GM10266 (cell line): ENCODE measurements around the gene INSYN2A.

Experiments used
- DNase-seq: peaks from one replicate; pipeline ENCODE4 v3.0.0; 2012; ENCODE audit errors: extremely low spot score
- TF ChIP-seq, protein P1 (sequence below): IDR thresholded peaks from 2 replicates; pipeline ENCODE4 v1.5.1; 2012; ENCODE audit warnings: mild to moderate bottlenecking, low read depth; ENCODE audit not compliant: control insufficient read depth, insufficient read depth; ENCODE audit errors: missing control alignments

Gene INSYN2A

DNA sequence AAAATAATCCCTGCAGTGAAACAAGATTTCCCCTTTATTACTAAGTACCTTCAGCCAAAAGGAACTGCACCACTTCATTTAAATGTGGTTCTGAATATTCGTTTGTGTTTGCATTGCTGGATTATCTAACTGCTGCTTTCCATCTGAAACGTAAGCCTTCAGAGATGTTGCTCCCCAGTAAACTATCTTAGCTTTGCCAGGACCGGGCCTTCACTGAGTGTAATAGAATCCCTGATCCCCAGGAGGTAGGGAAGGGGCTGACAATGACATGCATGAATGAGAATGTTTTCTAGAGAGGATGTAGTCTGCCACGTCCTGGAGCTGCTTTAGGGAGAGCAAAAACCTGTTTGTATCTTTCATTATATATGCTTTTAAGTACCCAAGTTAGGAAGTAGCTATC is 19.5 kb upstream of the INSYN2A start:
- no peak for DNase-seq
- TF ChIP-seq, protein P1, sequence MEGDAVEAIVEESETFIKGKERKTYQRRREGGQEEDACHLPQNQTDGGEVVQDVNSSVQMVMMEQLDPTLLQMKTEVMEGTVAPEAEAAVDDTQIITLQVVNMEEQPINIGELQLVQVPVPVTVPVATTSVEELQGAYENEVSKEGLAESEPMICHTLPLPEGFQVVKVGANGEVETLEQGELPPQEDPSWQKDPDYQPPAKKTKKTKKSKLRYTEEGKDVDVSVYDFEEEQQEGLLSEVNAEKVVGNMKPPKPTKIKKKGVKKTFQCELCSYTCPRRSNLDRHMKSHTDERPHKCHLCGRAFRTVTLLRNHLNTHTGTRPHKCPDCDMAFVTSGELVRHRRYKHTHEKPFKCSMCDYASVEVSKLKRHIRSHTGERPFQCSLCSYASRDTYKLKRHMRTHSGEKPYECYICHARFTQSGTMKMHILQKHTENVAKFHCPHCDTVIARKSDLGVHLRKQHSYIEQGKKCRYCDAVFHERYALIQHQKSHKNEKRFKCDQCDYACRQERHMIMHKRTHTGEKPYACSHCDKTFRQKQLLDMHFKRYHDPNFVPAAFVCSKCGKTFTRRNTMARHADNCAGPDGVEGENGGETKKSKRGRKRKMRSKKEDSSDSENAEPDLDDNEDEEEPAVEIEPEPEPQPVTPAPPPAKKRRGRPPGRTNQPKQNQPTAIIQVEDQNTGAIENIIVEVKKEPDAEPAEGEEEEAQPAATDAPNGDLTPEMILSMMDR = no peak

DNA sequence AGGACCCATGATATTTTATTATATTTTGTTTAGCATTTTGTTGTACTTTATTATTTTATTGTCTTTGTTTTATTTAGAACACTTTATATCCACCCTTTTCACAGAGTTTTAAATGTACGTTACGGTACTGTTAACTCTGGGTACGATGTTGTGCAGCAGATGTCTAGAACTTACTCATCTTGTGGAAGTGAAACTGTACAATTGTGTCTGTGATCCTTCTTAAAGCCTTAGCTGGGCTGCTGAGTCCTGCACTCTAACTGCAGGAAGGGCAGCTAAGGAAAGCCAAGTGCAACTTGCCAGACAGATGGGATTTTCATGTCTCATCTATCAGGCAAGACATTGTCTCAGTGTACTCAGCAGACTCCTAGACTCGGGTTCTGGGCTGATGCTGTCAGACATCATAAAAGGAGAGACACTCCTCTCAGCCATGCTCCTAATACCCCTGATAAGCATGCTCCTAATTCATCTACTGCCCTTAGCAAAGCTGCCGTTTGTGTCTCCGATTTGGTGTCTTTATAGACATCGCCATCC is 14.6 kb upstream of the INSYN2A start:
- no peak for DNase-seq
- TF ChIP-seq, protein P1 = no peak

DNA sequence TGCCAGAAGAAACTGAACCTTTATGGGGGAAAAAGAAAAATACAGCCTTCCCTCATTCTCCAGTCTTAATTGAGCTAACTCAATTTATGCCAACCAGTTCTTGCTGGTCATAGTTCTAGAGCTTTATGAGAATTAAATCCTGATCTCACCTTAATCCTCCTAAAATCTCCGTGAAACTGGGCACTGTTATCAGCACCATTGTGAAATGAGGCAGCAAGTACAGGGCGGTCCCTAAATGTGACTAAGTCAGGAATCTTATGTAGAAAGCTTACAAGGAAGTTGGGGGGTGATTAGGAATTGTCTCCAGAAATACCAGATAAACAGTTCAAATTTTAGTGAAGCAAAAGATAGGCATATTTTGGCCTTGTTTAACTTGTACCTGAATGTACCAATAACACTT is 10.7 kb upstream of the INSYN2A start:
- TF ChIP-seq, protein P1 = no peak
- DNase-seq = no peak

DNA sequence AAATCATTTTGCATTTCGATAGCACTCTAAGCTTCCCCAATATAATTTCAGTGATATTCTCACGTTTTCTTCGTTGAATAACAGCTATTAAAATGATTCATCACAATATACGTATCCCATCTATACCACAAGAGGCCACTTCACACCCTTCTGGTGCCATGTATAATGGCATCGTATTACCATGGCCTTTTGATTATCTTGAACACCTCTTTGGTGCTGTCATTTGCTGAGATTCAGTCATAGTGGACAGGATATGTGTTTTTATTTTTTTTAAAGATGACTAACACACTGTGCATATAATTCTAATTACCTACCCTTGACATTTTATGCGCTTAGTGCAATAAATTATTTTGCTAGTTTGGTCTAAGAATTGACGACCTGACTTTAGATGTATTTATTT is 6.7 kb upstream of the INSYN2A start:
- DNase-seq = no peak
- TF ChIP-seq, protein P1 = no peak

DNA sequence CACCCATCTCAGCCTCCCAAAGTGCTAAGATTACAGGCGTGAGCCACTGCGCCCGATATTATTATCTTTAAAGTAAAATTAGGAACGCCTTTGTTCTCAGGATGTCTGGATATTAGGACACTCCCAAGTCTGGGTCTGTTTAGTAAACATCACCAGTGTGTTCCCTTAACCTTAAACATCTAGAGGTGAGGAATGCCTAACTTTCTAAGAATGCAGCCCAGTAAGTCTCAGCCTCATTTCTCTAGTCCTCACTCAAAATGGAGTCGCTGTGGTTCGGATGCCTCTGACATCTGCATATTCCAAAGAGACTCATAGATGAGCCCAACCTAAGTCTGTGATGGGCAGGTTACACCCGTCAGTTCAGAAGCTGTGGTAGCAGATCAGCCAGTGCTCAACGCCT is 4.3 kb upstream of the INSYN2A start:
- TF ChIP-seq, protein P1 = no peak
- no peak for DNase-seq

DNA sequence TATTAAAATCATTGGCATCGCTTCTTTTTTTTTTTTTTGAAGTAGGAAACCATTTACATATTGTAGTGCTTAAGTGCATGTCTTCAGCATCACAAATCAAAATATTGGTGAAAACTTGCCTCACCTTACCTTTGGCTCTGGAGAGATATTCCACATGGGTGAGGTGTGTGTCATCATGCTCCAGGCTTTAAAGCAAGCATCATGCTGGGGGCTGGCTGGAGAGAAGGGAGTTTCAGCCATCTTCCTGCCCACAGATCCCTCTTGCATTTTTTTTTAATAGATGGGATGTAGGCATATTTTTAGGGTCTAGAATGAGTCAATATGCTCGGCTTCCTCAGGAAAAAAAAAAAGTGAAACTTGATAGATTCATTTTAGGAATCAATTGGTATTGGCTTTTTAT is 2.3 kb upstream of the INSYN2A start:
- DNase-seq = no peak
- TF ChIP-seq, protein P1 = no peak

DNA sequence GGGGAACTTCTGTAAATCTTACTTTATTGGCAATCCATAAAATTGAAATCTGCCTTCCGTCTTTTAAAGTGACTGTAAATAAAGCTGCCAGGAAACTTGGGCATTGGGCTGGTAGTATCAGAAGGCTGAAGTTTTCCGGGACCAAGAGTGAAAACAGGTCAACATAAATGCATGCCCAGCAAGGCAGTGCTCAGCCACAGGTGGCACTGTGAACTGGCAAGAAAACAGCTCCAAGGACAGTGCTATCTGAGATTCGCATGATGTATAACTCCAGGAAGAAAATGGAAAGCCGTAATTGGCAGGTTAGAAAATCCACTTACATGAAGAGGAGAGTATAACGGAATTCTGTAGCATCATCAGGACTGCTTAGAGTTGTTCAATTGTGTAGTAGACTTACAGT is 1.9 kb upstream of the INSYN2A start:
- TF ChIP-seq, protein P1 = no peak
- no peak for DNase-seq
